GM12878 (cell line): ENCODE data around the gene PLA2G1B. TPM values are rescaled to one million over a fixed set of nuclear protein-coding genes. Genes with fewer than 3 reads are reported as not detected.
A peak's percentile ranks its signal among the peaks of the same experiment; 100 is the strongest.

Experiments
- ATAC-seq: fragments of 200-7000 bp; cut with Tn5 transposase; 3 replicates; pipeline ENCODE4 v1.9.1; 2020; ENCODE audit warnings: mild to moderate bottlenecking, moderate library complexity
- BruUV-seq: library from RNA; stranded (reverse); fragments of 400-500 nt; replicated peaks from 2 replicates; lab custom pipeline; 2021; lab: Mats Ljungman, UMichigan
- CTCF ChIA-PET: fragments of 300-600 bp; sonication (Branson Sonifier 250); formaldehyde crosslinking; extraction: SDS; loops from one replicate; lab custom pipeline; 2021; ENCODE audit warnings: inconsistent platforms; lab: Yijun Ruan, JAX
- POLR2A ChIA-PET: fragments of 350-600 bp; formaldehyde crosslinking; extraction: SDS; loops from one replicate; lab custom pipeline; 2021; ENCODE audit warnings: inconsistent platforms; lab: Charles Lee
- RAD21 ChIA-PET: fragments of 300-600 bp; sonication (Branson Sonifier 250); formaldehyde crosslinking; loops from one replicate; lab custom pipeline; 2023; ENCODE audit warnings: antibody characterized with exemption; ENCODE audit not compliant: unreplicated experiment; lab: Charles Lee
- SMC1A ChIA-PET: fragments of 300-600 bp; sonication (Branson Sonifier 250); formaldehyde crosslinking; loops from one replicate; lab custom pipeline; 2023; ENCODE audit not compliant: unreplicated experiment, uncharacterized antibody; lab: Charles Lee
- DNase-seq: peaks from one replicate; pipeline ENCODE4 v3.0.0-alpha.2; 2011; ENCODE audit warnings: low read depth, low spot score
- FAIRE-seq: peaks from 3 replicates; lab custom pipeline; 2011; peaks lifted over from hg19 to GRCh38; lab: Jason Lieb, UNC
- H2AFZ ChIP-seq: 2 replicates; pipeline ENCODE4 v1.6.0; 2011; ENCODE audit warnings: low read depth, low read length, control low read depth; ENCODE audit not compliant: control insufficient read depth
- H3K27ac ChIP-seq: 2 replicates; pipeline ENCODE4 v1.5.1; 2011; ENCODE audit warnings: control low read depth; ENCODE audit not compliant: control insufficient read depth, insufficient read depth
- H3K27me3 ChIP-seq, 2 experiments: replicated peaks in 1 of 2; 2 replicates each; pipeline versions ENCODE4 v1.6.0 to v1.6.1; 2011; ENCODE audit warnings: low read length in 1 of 2; ENCODE audit not compliant: control insufficient read depth in 2 of 2, insufficient read depth in 2 of 2
- H3K36me3 ChIP-seq, 2 experiments: 2 replicates each; pipeline ENCODE4 v1.5.1; 2011; ENCODE audit warnings: low read length in 1 of 2; ENCODE audit not compliant: control insufficient read depth in 2 of 2, insufficient read depth in 2 of 2
- H3K4me1 ChIP-seq: 2 replicates; pipeline ENCODE4 v1.6.1; 2011; ENCODE audit warnings: mild to moderate bottlenecking, low read length, moderate library complexity, mixed read lengths; ENCODE audit not compliant: control insufficient read depth, insufficient read depth
- H3K4me2 ChIP-seq: 2 replicates; pipeline ENCODE4 v1.6.0; 2011; ENCODE audit warnings: control low read depth; ENCODE audit not compliant: control insufficient read depth, insufficient read depth
- H3K4me3 ChIP-seq: fragments of 200-600 bp; sonication (generic); 2 replicates; pipeline ENCODE4 v1.5.1; 2016
- H3K79me2 ChIP-seq: 2 replicates; pipeline ENCODE4 v1.6.0; 2011; ENCODE audit warnings: low read length; ENCODE audit not compliant: control insufficient read depth, insufficient read depth
- H3K9ac ChIP-seq: 2 replicates; pipeline ENCODE4 v1.8.0; 2011; ENCODE audit warnings: low read length, control low read depth, mixed read lengths; ENCODE audit not compliant: control insufficient read depth, insufficient read depth
- H3K9me3 ChIP-seq: replicated peaks from 3 replicates; pipeline ENCODE4 v1.5.1; 2011; ENCODE audit warnings: mild to moderate bottlenecking, low read length; ENCODE audit not compliant: control insufficient read depth, insufficient read depth
- H4K20me1 ChIP-seq: 2 replicates; pipeline ENCODE4 v1.6.0; 2011; ENCODE audit not compliant: control insufficient read depth, insufficient read depth
- EZH2 ChIP-seq: IDR thresholded peaks from 2 replicates; pipeline ENCODE4 v1.6.1; 2012; ENCODE audit warnings: low read depth, mild to moderate bottlenecking, control low read depth, inconsistent platforms, low read length, borderline replicate concordance; ENCODE audit not compliant: control insufficient read depth
- IKZF2 ChIP-seq, 2 experiments: fragments of 450-650 bp; IDR thresholded peaks; 2 replicates each; pipeline ENCODE4 v1.6.1; 2017; ENCODE audit warnings: mild to moderate bottlenecking in 2 of 2, moderate library complexity in 2 of 2
- SMC3 ChIP-seq: IDR thresholded peaks from 2 replicates; pipeline ENCODE4 v1.6.1; 2011; ENCODE audit warnings: low read length, improper control_type of control experiment, borderline replicate concordance
- SUZ12 ChIP-seq: fragments of 200-600 bp; sonication (generic); IDR thresholded peaks from one replicate; pipeline ENCODE4 v1.6.1; 2018; ENCODE audit warnings: antibody characterized with exemption, mild to moderate bottlenecking; ENCODE audit not compliant: unreplicated experiment
- whole genome bisulfite sequencing: methylation state at CpG from one replicate; pipeline ENCODE4 v1.1.6; 2016; ENCODE audit warnings: low lambda C conversion rate; ENCODE audit not compliant: insufficient replicate concordance, insufficient coverage; ENCODE audit errors: missing lambda C conversion rate; 5-methylcytosine and 5-hydroxymethylcytosine counted together
- in situ Hi-C: fragments of 300-500 bp; cut with MboI; formaldehyde crosslinking; loops from 9 replicates; pipeline ENCODE4 v1.14.3; 2018; ENCODE audit warnings: mixed read lengths
- intact Hi-C: fragments of 100-400 bp; cut with micrococcal nuclease; formaldehyde crosslinking; loops from one replicate; pipeline ENCODE4 v1.14.2; 2022; ENCODE audit not compliant: unreplicated experiment
- polyA plus RNA-seq, 11 experiments: library from polyadenylated mRNA; depleted of rRNA in 4 of 11; unstranded in 6 of 11; stranded (reverse) in 5 of 11; fragments of >200 nt; fragmentation: Nextera tagmentation in 4 of 11; fragmentation: Illumina TruSeq in 1 of 11; extraction: Ambion mirVana in 4 of 11; extraction: Trizol in 1 of 11; gene quantifications; 1 replicate in 1 of 11; 2 replicates in 10 of 11; pipeline versions ENCODE4 v1.2.1 to v1.2.3, GENCODE V29; 2011 to 2016; ENCODE audit warnings: inconsistent platforms in 2 of 11, missing spikeins in 2 of 11, low read depth in 1 of 11
- total RNA-seq, 4 experiments: library from RNA; depleted of rRNA in 3 of 4; stranded (reverse); fragments of >200 nt in 3 of 4; fragmentation: Illumina TruSeq in 1 of 4; extraction: Trizol in 1 of 4; gene quantifications; 2 replicates each; pipeline versions ENCODE4 v1.2.1 to v1.2.3, GENCODE V29; 2013 to 2021

Gene PLA2G1B
- total and polyA plus RNA-seq, 10 of the 15 experiments (the other 5 are each of a cell fraction or from before 2014, with no cell fraction given) = not detected

- Histone ChIP-seq H3K79me2 (no peaks in the 10 kb centered on the region), H3K4me3 (no peak overlapping the region), H3K4me2 (no peak overlapping the region), H3K27me3 (peaks cover 10 to 15% of the 10 kb centered on the region in 2 experiments), H3K27ac (no peak overlapping the region), H3K4me1 (no peaks in the 10 kb centered on the region), H2AFZ (no peak overlapping the region), H4K20me1 (no peaks in the 10 kb centered on the region), H3K36me3 (no peaks in the 10 kb centered on the region), H3K9me3 (no peaks in the 10 kb centered on the region), H3K9ac (no peak overlapping the region)
- DNase-seq = no peak
- FAIRE-seq = no peak
- in situ Hi-C loops (no loop called here), intact Hi-C loops (no loop called here)
- TF ChIP-seq EZH2 = 0 out of 2 replicates have a peak, but pooled peaks have one; percentile 20
- TF ChIP-seq SUZ12 = peak; percentile 10
- no peak for TF ChIP-seq SMC3
- ATAC-seq = no peak
- ChIA-PET RAD21 (no interaction called here), CTCF (no interaction called here), POLR2A (no interaction called here), SMC1A (no interaction called here)
- BruUV-seq = no TSS peak
- 22% methylated on average over 24 of the region's 26 CpGs for WGBS
Measured at GRCh38 chr12:120369603-120370342, 42.2 kb upstream of the PLA2G1B start.

- intact Hi-C loops (no loop called here), in situ Hi-C loops (no loop called here)
- no peaks in the 10 kb centered on the region for H3K36me3 ChIP-seq
- H3K4me2 ChIP-seq = no peak within 1 kb of the TSS
- no peaks in the 10 kb centered on the region for H3K9me3 ChIP-seq
- no peak within 1 kb of the TSS for H3K27ac ChIP-seq
- FAIRE-seq (no peak), ATAC-seq (no peak), DNase-seq (no peak)
- 7% methylated on average over 36 of the region's 119 CpGs for WGBS
- no peaks in the 10 kb centered on the region for H4K20me1 ChIP-seq
- H3K27me3 ChIP-seq = peaks cover 10 to 15% of the 10 kb centered on the region in 2 experiments
- H2AFZ ChIP-seq = no peak within 1 kb of the TSS
- H3K79me2 ChIP-seq = no peaks in the 10 kb centered on the region
- H3K4me3 ChIP-seq = no peak within 1 kb of the TSS
- ChIA-PET CTCF (no interaction called here), POLR2A (no interaction called here), SMC1A (no interaction called here), RAD21 (no interaction called here)
- H3K4me1 ChIP-seq = no peaks in the 10 kb centered on the region
- no peak within 1 kb of the TSS for H3K9ac ChIP-seq
- TF ChIP-seq EZH2 = no peak
- peak; percentile 80 for TF ChIP-seq SUZ12
- no peak for TF ChIP-seq IKZF2 (IDR thresholded peaks at IDR 0.05)
- BruUV-seq = no TSS peak
Measured at GRCh38 chr12:120368789-120369602, 41.4 kb upstream of the PLA2G1B start, which contains the start of gene MSI1. Gene MSI1 (minus strand): TSS chr12:120369164. CDS start chr12:120369091, 73 bp downstream.
